GM12878 (cell line): ENCODE data around the gene ZNF710. TPM values are rescaled to one million over a fixed set of nuclear protein-coding genes. Genes with fewer than 3 reads are reported as not detected.
A peak's percentile ranks its signal among the peaks of the same experiment; 100 is the strongest.

Experiments
- ATAC-seq: fragments of 200-7000 bp; cut with Tn5 transposase; 3 replicates; pipeline ENCODE4 v1.9.1; 2020; ENCODE audit warnings: mild to moderate bottlenecking, moderate library complexity
- BruUV-seq: library from RNA; stranded (reverse); fragments of 400-500 nt; replicated peaks from 2 replicates; lab custom pipeline; 2021; lab: Mats Ljungman, UMichigan
- CTCF ChIA-PET: fragments of 300-600 bp; sonication (Branson Sonifier 250); formaldehyde crosslinking; extraction: SDS; loops from one replicate; lab custom pipeline; 2021; ENCODE audit warnings: inconsistent platforms; lab: Yijun Ruan, JAX
- POLR2A ChIA-PET: fragments of 350-600 bp; formaldehyde crosslinking; extraction: SDS; loops from one replicate; lab custom pipeline; 2021; ENCODE audit warnings: inconsistent platforms; lab: Charles Lee
- RAD21 ChIA-PET: fragments of 300-600 bp; sonication (Branson Sonifier 250); formaldehyde crosslinking; loops from one replicate; lab custom pipeline; 2023; ENCODE audit warnings: antibody characterized with exemption; ENCODE audit not compliant: unreplicated experiment; lab: Charles Lee
- SMC1A ChIA-PET: fragments of 300-600 bp; sonication (Branson Sonifier 250); formaldehyde crosslinking; loops from one replicate; lab custom pipeline; 2023; ENCODE audit not compliant: unreplicated experiment, uncharacterized antibody; lab: Charles Lee
- DNase-seq: peaks from one replicate; pipeline ENCODE4 v3.0.0-alpha.2; 2011; ENCODE audit warnings: low read depth, low spot score
- FAIRE-seq: peaks from 3 replicates; lab custom pipeline; 2011; peaks lifted over from hg19 to GRCh38; lab: Jason Lieb, UNC
- H2AFZ ChIP-seq: 2 replicates; pipeline ENCODE4 v1.6.0; 2011; ENCODE audit warnings: low read depth, low read length, control low read depth; ENCODE audit not compliant: control insufficient read depth
- H3K27ac ChIP-seq: 2 replicates; pipeline ENCODE4 v1.5.1; 2011; ENCODE audit warnings: control low read depth; ENCODE audit not compliant: control insufficient read depth, insufficient read depth
- H3K27me3 ChIP-seq, 2 experiments: replicated peaks in 1 of 2; 2 replicates each; pipeline versions ENCODE4 v1.6.0 to v1.6.1; 2011; ENCODE audit warnings: low read length in 1 of 2; ENCODE audit not compliant: control insufficient read depth in 2 of 2, insufficient read depth in 2 of 2
- H3K36me3 ChIP-seq, 2 experiments: 2 replicates each; pipeline ENCODE4 v1.5.1; 2011; ENCODE audit warnings: low read length in 1 of 2; ENCODE audit not compliant: control insufficient read depth in 2 of 2, insufficient read depth in 2 of 2
- H3K4me1 ChIP-seq: 2 replicates; pipeline ENCODE4 v1.6.1; 2011; ENCODE audit warnings: mild to moderate bottlenecking, low read length, moderate library complexity, mixed read lengths; ENCODE audit not compliant: control insufficient read depth, insufficient read depth
- H3K4me2 ChIP-seq: 2 replicates; pipeline ENCODE4 v1.6.0; 2011; ENCODE audit warnings: control low read depth; ENCODE audit not compliant: control insufficient read depth, insufficient read depth
- H3K4me3 ChIP-seq: fragments of 200-600 bp; sonication (generic); 2 replicates; pipeline ENCODE4 v1.5.1; 2016
- H3K79me2 ChIP-seq: 2 replicates; pipeline ENCODE4 v1.6.0; 2011; ENCODE audit warnings: low read length; ENCODE audit not compliant: control insufficient read depth, insufficient read depth
- H3K9ac ChIP-seq: 2 replicates; pipeline ENCODE4 v1.8.0; 2011; ENCODE audit warnings: low read length, control low read depth, mixed read lengths; ENCODE audit not compliant: control insufficient read depth, insufficient read depth
- H3K9me3 ChIP-seq: replicated peaks from 3 replicates; pipeline ENCODE4 v1.5.1; 2011; ENCODE audit warnings: mild to moderate bottlenecking, low read length; ENCODE audit not compliant: control insufficient read depth, insufficient read depth
- H4K20me1 ChIP-seq: 2 replicates; pipeline ENCODE4 v1.6.0; 2011; ENCODE audit not compliant: control insufficient read depth, insufficient read depth
- IKZF2 ChIP-seq, 2 experiments: fragments of 450-650 bp; IDR thresholded peaks; 2 replicates each; pipeline ENCODE4 v1.6.1; 2017; ENCODE audit warnings: mild to moderate bottlenecking in 2 of 2, moderate library complexity in 2 of 2
- JUNB ChIP-seq: IDR thresholded peaks from 2 replicates; pipeline ENCODE4 v1.6.1; 2016; ENCODE audit warnings: antibody characterized with exemption, mild to moderate bottlenecking
- NRF1 ChIP-seq: conservative IDR thresholded peaks from 2 replicates; pipeline ENCODE4 v1.6.1; 2011; ENCODE audit warnings: mild to moderate bottlenecking, low read depth, low read length, improper control_type of control experiment
- YBX1 ChIP-seq: fragments of 450-650 bp; IDR thresholded peaks from 2 replicates; pipeline ENCODE4 v1.6.1; 2016; ENCODE audit warnings: antibody characterized with exemption
- WGBS: methylation state at CpG from one replicate; pipeline ENCODE4 v1.1.6; 2016; ENCODE audit warnings: low lambda C conversion rate; ENCODE audit not compliant: insufficient replicate concordance, insufficient coverage; ENCODE audit errors: missing lambda C conversion rate; 5-methylcytosine and 5-hydroxymethylcytosine counted together
- in situ Hi-C: fragments of 300-500 bp; cut with MboI; formaldehyde crosslinking; loops from 9 replicates; pipeline ENCODE4 v1.14.3; 2018; ENCODE audit warnings: mixed read lengths
- intact Hi-C: fragments of 100-400 bp; cut with micrococcal nuclease; formaldehyde crosslinking; loops from one replicate; pipeline ENCODE4 v1.14.2; 2022; ENCODE audit not compliant: unreplicated experiment
- polyA plus RNA-seq, 11 experiments: library from polyadenylated mRNA; depleted of rRNA in 4 of 11; unstranded in 6 of 11; stranded (reverse) in 5 of 11; fragments of >200 nt; fragmentation: Nextera tagmentation in 4 of 11; fragmentation: Illumina TruSeq in 1 of 11; extraction: Ambion mirVana in 4 of 11; extraction: Trizol in 1 of 11; gene quantifications; 1 replicate in 1 of 11; 2 replicates in 10 of 11; pipeline versions ENCODE4 v1.2.1 to v1.2.3, GENCODE V29; 2011 to 2016; ENCODE audit warnings: inconsistent platforms in 2 of 11, missing spikeins in 2 of 11, low read depth in 1 of 11
- total RNA-seq, 4 experiments: library from RNA; depleted of rRNA in 3 of 4; stranded (reverse); fragments of >200 nt in 3 of 4; fragmentation: Illumina TruSeq in 1 of 4; extraction: Trizol in 1 of 4; gene quantifications; 2 replicates each; pipeline versions ENCODE4 v1.2.1 to v1.2.3, GENCODE V29; 2013 to 2021

Gene ZNF710
- total and polyA plus RNA-seq, 10 of the 15 experiments (the other 5 are each of a cell fraction or from before 2014, with no cell fraction given) = 1.4 to 43.5 (median 9.8) TPM

DNA sequence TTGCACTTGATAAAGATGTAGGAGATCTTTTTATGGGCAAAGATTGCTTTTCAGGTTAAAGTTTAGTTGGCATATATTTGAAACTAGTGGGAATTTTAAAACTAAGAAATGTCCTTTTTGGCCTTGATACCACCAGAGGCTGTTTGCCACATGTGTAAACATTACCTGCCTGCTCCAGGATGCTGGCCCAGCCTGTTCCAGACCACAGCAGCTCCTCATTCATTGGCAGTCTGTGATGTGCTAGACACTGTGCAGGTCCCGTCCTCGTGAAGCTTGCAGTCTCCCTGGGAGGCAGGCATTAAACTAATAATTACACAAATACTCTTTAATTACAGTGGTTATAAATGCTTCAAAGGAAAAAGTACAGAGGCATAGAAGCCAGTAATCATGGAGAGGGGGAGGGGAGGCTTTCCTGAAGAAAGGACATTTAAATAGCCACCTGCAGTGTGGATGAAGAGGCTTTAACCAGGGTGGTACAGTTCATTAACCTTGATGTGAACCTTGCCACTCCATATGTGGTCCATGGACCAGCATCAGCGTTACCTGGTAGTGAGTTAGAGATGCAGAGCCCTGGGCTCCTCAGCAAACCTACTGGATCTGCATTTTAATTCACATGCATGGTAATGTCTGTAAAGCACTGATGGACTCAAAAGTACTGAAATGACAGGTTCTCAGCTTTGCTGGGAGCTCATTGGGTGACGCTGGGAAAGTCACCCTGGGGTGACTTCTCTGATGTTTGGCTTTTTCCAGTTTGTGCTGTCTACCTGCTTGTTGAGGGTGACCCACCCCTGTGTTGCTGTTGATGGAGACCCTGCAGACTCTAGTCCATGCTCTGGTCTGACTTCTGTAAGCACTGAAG, 5.3 kb downstream of the ZNF710 start:
- ChIA-PET SMC1A (interaction anchor here (1.2 to 20.0 kb wide), 5 partner anchors 12 to 115 kb away, joined by 3 to 224 read pairs (median 4); no protein-coding TSS in a partner anchor), RAD21 (interaction anchor here (1.3 to 2.0 kb wide), 5 partner anchors 10 to 81 kb away, joined by 3 to 10 read pairs (median 4); no protein-coding TSS in a partner anchor), CTCF (interaction anchor here (0.7 to 3.3 kb wide), 5 partner anchors 10 to 108 kb away, joined by 3 to 15 read pairs (median 3); no protein-coding TSS in a partner anchor), POLR2A (interaction anchor here (0.6 to 1.8 kb wide), 5 partner anchors 12 to 101 kb away, joined by 3 to 7 read pairs (median 6); no protein-coding TSS in a partner anchor)
- Histone ChIP-seq H2AFZ (no peak overlapping the region), H3K4me1 (peaks cover 40% of the 10 kb centered on the region), H3K4me3 (peak overlapping the region; percentile 59; the same call in 1 of the 2 replicates), H3K36me3 (peaks cover 0 to 22% of the 10 kb centered on the region in 2 experiments; a peak in 3 of 4 replicates), H4K20me1 (no peaks in the 10 kb centered on the region), H3K4me2 (peak overlapping the region; percentile 69), H3K79me2 (peaks cover 82% of the 10 kb centered on the region), H3K9ac (0 out of 2 replicates have a peak overlapping the region, but pooled peaks have one; percentile 4), H3K27ac (peak overlapping the region; percentile 5; the same call in 1 of the 2 replicates), H3K27me3 (no peaks in the 10 kb centered on the region), H3K9me3 (peaks cover 3% of the 10 kb centered on the region; the same call in 2 of the 3 replicates)
- no peak for TF ChIP-seq NRF1
- TF ChIP-seq IKZF2 (IDR thresholded peaks at IDR 0.05) = no peak
- no peak for TF ChIP-seq YBX1
- peak; percentile 39; the same call in 1 of the 2 replicates for TF ChIP-seq JUNB
- FAIRE-seq = no peak
- 71% methylated on average over 4 of the region's 4 CpGs for WGBS
- in situ Hi-C loops = no loop called here
- DNase-seq = no peak
- intact Hi-C loops = no loop called here
- BruUV-seq = no TSS peak
- ATAC-seq = peak; percentile 6
